ENCODE data around the gene MC3R.

The MC3R gene

GRCh38 chr20:56249244-56249955, 868 bp downstream of the MC3R start:
- intact Hi-C loops (cut with DNase I; ENCODE audit: low total_unique reads): no loop called here
- Histone ChIP-seq H3K4me3 (no peak overlapping the region), H3K36me3 (no peaks in the 10 kb centered on the region), H3K27ac (no peak overlapping the region), H3K9me3 (no peaks in the 10 kb centered on the region), H3K27me3 (peaks cover 0 to 24% of the 10 kb centered on the region in 2 donors), H3K4me1 (no peaks in the 10 kb centered on the region)
- no peak for DNase-seq
- peak; percentile 10 to 18 for TF ChIP-seq CTCF (IDR thresholded peaks at IDR 0.05)

GRCh38 chr20:56249956-56250355, 1.4 kb downstream of the MC3R start:
- DNase-seq: no peak
- Histone ChIP-seq H3K4me1 (no peaks in the 10 kb centered on the region), H3K9me3 (no peaks in the 10 kb centered on the region), H3K27me3 (peaks cover 0 to 24% of the 10 kb centered on the region in 2 donors), H3K27ac (no peak overlapping the region), H3K4me3 (no peak overlapping the region), H3K36me3 (no peaks in the 10 kb centered on the region)
- no peak for TF ChIP-seq CTCF (IDR thresholded peaks at IDR 0.05)
- intact Hi-C loops (cut with DNase I; ENCODE audit: low total_unique reads): no loop called here

- no peaks in the 10 kb centered on the region for H3K4me1 ChIP-seq
- H3K27me3 ChIP-seq: peaks cover 0 to 4% of the 10 kb centered on the region in 2 donors
- intact Hi-C loops (cut with DNase I; ENCODE audit: low total_unique reads): no loop called here
- H3K9me3 ChIP-seq: no peaks in the 10 kb centered on the region
- no peak overlapping the region for H3K4me3 ChIP-seq
- no peak for DNase-seq
- no peak overlapping the region for H3K27ac ChIP-seq
- TF ChIP-seq CTCF (IDR thresholded peaks at IDR 0.05): no peak
- H3K36me3 ChIP-seq: no peaks in the 10 kb centered on the region
These were observed 9.1 kb downstream of the MC3R start for GRCh38 chr20:56257604-56258003.

GRCh38 chr20:56259948-56260347, 11.4 kb downstream of the MC3R start:
- intact Hi-C loops (cut with DNase I; ENCODE audit: low total_unique reads): no loop called here
- H3K4me1 ChIP-seq: no peaks in the 10 kb centered on the region
- H3K27me3 ChIP-seq: no peaks in the 10 kb centered on the region
- no peak for DNase-seq
- no peak for TF ChIP-seq CTCF (IDR thresholded peaks at IDR 0.05)
- no peak overlapping the region for H3K27ac ChIP-seq
- no peaks in the 10 kb centered on the region for H3K36me3 ChIP-seq
- H3K4me3 ChIP-seq: no peak overlapping the region
- H3K9me3 ChIP-seq: no peaks in the 10 kb centered on the region

GRCh38 chr20:56268536-56268935, 20.0 kb downstream of the MC3R start:
- H3K27me3 ChIP-seq: peaks cover 0 to under 1% of the 10 kb centered on the region in 2 donors
- H3K4me3 ChIP-seq: no peak overlapping the region
- H3K27ac ChIP-seq: no peak overlapping the region
- TF ChIP-seq CTCF (IDR thresholded peaks at IDR 0.05): no peak
- H3K9me3 ChIP-seq: no peaks in the 10 kb centered on the region
- no peak for DNase-seq
- intact Hi-C loops (cut with DNase I; ENCODE audit: low total_unique reads): no loop called here
- H3K36me3 ChIP-seq: no peaks in the 10 kb centered on the region
- H3K4me1 ChIP-seq: no peaks in the 10 kb centered on the region

Measured in tibial artery (tissue), 4 donors.